K562 (cell line): ENCODE data around the gene CPHXL2. TPM values are rescaled to one million over a fixed set of nuclear protein-coding genes. Genes with fewer than 3 reads are reported as not detected.

Source experiments
- EP300 ChIP-seq: IDR thresholded peaks from 2 replicates; pipeline ENCODE4 v1.6.1; 2012; ENCODE audit warnings: low read length, improper control_type of control experiment
- FOXJ2 ChIP-seq: fragments of 200-800 bp; sonication (Bioruptor generic); IDR thresholded peaks from 2 replicates; pipeline ENCODE4 v1.6.1; 2016; ENCODE audit warnings: missing genetic modification characterization, missing compliant biosample characterization
- ILK ChIP-seq: fragments of 450-650 bp; IDR thresholded peaks from 2 replicates; pipeline ENCODE4 v1.6.1; 2016; ENCODE audit warnings: missing genetic modification characterization, low read depth, mild to moderate bottlenecking, missing compliant biosample characterization, moderate library complexity, borderline replicate concordance
- KLF10 ChIP-seq: fragments of 250-450 bp; sonication (Bioruptor Pico); IDR thresholded peaks from 2 replicates; pipeline ENCODE4 v1.6.1; 2021; ENCODE audit warnings: matching md5 sums
- NR2F6 ChIP-seq: fragments of 450-650 bp; formaldehyde crosslinking; IDR thresholded peaks from 2 replicates; pipeline ENCODE4 v1.4.0; 2020; ENCODE audit warnings: mild to moderate bottlenecking
- STAT5A ChIP-seq: IDR thresholded peaks from 2 replicates; pipeline ENCODE4 v1.6.1; 2012; ENCODE audit warnings: low read length, inconsistent platforms, borderline replicate concordance
- ZNF197 ChIP-seq: fragments of 200-800 bp; sonication (Bioruptor generic); IDR thresholded peaks from 2 replicates; pipeline ENCODE4 v1.6.1; 2016; ENCODE audit warnings: low read depth, missing genetic modification characterization, missing compliant biosample characterization
- ZNF717 ChIP-seq: fragments of 250-450 bp; sonication (Bioruptor Pico); IDR thresholded peaks from 2 replicates; pipeline ENCODE4 v1.5.0; 2021
- polyA plus RNA-seq, 8 experiments: library from polyadenylated mRNA; depleted of rRNA in 4 of 8; stranded (reverse) in 5 of 8; unstranded in 3 of 8; fragments of >200 nt; fragmentation: Nextera tagmentation in 2 of 8; fragmentation: Illumina TruSeq in 1 of 8; extraction: Ambion mirVana in 2 of 8; extraction: Trizol in 1 of 8; gene quantifications; 2 replicates each; pipeline versions ENCODE4 v1.2.1 to v1.2.3, GENCODE V29; 2011 to 2014; ENCODE audit warnings: inconsistent platforms in 1 of 8, missing spikeins in 1 of 8
- total RNA-seq, 7 experiments: library from RNA; depleted of rRNA in 6 of 7; stranded (reverse); fragments of >200 nt in 6 of 7; fragmentation: Illumina TruSeq in 2 of 7; extraction: Trizol in 2 of 7; gene quantifications; 2 replicates each; pipeline versions ENCODE4 v1.2.1 to v1.2.3, GENCODE V29; 2011 to 2021; ENCODE audit warnings: low replicate concordance in 1 of 7
- TF ChIP-seq, protein P1 (sequence below): fragments of 450-650 bp; IDR thresholded peaks from 2 replicates; pipeline ENCODE4 v1.6.1; 2016; ENCODE audit warnings: mild to moderate bottlenecking, moderate library complexity
- TF ChIP-seq, protein P2 (sequence below), 2 experiments: fragments of 150-350 bp in 1 of 2; IDR thresholded peaks; 2 replicates each; pipeline ENCODE4 v1.6.1; 2012 to 2016; ENCODE audit warnings: low read depth in 2 of 2, low read length in 2 of 2, mild to moderate bottlenecking in 1 of 2, moderate library complexity in 1 of 2
- TF ChIP-seq, protein P3 (sequence below): IDR thresholded peaks from 2 replicates; pipeline ENCODE4 v1.6.1; 2014; ENCODE audit warnings: antibody characterized with exemption

CPHXL2 gene
- total and polyA plus RNA-seq, 9 of the 15 experiments (the other 6 are each of a cell fraction or from before 2014, with no cell fraction given) = not detected

DNA sequence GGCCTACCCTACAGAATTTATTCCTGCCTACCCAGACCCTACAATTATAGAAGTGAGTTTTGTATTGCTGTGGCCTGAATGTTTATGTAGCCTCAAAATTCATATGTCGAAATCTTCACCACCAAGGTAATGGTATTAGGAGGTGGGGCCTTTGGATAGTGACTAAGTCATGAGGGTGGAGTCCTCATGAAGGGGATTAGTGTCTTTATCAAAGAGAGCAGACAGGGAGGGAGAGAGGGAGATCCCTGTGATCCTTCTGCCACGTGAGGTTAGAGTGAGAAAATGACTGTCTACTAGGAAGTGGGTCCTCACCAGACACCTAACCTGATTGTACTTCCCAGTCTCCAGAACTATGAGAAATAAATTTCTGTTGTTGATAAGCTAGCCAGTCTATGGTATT lies 25.4 kb upstream of the CPHXL2 start (continued):
- TF ChIP-seq, protein P1, sequence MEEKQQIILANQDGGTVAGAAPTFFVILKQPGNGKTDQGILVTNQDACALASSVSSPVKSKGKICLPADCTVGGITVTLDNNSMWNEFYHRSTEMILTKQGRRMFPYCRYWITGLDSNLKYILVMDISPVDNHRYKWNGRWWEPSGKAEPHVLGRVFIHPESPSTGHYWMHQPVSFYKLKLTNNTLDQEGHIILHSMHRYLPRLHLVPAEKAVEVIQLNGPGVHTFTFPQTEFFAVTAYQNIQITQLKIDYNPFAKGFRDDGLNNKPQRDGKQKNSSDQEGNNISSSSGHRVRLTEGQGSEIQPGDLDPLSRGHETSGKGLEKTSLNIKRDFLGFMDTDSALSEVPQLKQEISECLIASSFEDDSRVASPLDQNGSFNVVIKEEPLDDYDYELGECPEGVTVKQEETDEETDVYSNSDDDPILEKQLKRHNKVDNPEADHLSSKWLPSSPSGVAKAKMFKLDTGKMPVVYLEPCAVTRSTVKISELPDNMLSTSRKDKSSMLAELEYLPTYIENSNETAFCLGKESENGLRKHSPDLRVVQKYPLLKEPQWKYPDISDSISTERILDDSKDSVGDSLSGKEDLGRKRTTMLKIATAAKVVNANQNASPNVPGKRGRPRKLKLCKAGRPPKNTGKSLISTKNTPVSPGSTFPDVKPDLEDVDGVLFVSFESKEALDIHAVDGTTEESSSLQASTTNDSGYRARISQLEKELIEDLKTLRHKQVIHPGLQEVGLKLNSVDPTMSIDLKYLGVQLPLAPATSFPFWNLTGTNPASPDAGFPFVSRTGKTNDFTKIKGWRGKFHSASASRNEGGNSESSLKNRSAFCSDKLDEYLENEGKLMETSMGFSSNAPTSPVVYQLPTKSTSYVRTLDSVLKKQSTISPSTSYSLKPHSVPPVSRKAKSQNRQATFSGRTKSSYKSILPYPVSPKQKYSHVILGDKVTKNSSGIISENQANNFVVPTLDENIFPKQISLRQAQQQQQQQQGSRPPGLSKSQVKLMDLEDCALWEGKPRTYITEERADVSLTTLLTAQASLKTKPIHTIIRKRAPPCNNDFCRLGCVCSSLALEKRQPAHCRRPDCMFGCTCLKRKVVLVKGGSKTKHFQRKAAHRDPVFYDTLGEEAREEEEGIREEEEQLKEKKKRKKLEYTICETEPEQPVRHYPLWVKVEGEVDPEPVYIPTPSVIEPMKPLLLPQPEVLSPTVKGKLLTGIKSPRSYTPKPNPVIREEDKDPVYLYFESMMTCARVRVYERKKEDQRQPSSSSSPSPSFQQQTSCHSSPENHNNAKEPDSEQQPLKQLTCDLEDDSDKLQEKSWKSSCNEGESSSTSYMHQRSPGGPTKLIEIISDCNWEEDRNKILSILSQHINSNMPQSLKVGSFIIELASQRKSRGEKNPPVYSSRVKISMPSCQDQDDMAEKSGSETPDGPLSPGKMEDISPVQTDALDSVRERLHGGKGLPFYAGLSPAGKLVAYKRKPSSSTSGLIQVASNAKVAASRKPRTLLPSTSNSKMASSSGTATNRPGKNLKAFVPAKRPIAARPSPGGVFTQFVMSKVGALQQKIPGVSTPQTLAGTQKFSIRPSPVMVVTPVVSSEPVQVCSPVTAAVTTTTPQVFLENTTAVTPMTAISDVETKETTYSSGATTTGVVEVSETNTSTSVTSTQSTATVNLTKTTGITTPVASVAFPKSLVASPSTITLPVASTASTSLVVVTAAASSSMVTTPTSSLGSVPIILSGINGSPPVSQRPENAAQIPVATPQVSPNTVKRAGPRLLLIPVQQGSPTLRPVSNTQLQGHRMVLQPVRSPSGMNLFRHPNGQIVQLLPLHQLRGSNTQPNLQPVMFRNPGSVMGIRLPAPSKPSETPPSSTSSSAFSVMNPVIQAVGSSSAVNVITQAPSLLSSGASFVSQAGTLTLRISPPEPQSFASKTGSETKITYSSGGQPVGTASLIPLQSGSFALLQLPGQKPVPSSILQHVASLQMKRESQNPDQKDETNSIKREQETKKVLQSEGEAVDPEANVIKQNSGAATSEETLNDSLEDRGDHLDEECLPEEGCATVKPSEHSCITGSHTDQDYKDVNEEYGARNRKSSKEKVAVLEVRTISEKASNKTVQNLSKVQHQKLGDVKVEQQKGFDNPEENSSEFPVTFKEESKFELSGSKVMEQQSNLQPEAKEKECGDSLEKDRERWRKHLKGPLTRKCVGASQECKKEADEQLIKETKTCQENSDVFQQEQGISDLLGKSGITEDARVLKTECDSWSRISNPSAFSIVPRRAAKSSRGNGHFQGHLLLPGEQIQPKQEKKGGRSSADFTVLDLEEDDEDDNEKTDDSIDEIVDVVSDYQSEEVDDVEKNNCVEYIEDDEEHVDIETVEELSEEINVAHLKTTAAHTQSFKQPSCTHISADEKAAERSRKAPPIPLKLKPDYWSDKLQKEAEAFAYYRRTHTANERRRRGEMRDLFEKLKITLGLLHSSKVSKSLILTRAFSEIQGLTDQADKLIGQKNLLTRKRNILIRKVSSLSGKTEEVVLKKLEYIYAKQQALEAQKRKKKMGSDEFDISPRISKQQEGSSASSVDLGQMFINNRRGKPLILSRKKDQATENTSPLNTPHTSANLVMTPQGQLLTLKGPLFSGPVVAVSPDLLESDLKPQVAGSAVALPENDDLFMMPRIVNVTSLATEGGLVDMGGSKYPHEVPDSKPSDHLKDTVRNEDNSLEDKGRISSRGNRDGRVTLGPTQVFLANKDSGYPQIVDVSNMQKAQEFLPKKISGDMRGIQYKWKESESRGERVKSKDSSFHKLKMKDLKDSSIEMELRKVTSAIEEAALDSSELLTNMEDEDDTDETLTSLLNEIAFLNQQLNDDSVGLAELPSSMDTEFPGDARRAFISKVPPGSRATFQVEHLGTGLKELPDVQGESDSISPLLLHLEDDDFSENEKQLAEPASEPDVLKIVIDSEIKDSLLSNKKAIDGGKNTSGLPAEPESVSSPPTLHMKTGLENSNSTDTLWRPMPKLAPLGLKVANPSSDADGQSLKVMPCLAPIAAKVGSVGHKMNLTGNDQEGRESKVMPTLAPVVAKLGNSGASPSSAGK = peak; percentile 63
- no peak for TF ChIP-seq ZNF717 (CRISPR knock-in tag)
- peak; percentile 74 for TF ChIP-seq EP300
- no peak for TF ChIP-seq NR2F6
- TF ChIP-seq STAT5A = peak; percentile 45; the same call in 1 of the 2 replicates
- no peak for TF ChIP-seq ILK
- no peak for TF ChIP-seq ZNF197 (CRISPR knock-in tag)
- TF ChIP-seq FOXJ2 (tag) = no peak
- TF ChIP-seq, protein P2, sequence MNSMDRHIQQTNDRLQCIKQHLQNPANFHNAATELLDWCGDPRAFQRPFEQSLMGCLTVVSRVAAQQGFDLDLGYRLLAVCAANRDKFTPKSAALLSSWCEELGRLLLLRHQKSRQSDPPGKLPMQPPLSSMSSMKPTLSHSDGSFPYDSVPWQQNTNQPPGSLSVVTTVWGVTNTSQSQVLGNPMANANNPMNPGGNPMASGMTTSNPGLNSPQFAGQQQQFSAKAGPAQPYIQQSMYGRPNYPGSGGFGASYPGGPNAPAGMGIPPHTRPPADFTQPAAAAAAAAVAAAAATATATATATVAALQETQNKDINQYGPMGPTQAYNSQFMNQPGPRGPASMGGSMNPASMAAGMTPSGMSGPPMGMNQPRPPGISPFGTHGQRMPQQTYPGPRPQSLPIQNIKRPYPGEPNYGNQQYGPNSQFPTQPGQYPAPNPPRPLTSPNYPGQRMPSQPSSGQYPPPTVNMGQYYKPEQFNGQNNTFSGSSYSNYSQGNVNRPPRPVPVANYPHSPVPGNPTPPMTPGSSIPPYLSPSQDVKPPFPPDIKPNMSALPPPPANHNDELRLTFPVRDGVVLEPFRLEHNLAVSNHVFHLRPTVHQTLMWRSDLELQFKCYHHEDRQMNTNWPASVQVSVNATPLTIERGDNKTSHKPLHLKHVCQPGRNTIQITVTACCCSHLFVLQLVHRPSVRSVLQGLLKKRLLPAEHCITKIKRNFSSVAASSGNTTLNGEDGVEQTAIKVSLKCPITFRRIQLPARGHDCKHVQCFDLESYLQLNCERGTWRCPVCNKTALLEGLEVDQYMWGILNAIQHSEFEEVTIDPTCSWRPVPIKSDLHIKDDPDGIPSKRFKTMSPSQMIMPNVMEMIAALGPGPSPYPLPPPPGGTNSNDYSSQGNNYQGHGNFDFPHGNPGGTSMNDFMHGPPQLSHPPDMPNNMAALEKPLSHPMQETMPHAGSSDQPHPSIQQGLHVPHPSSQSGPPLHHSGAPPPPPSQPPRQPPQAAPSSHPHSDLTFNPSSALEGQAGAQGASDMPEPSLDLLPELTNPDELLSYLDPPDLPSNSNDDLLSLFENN (IDR thresholded peaks at IDR 0.05; ENCODE audit: low read depth in 2 of 2, low read length in 2 of 2) = 0 out of 4 replicates have a peak, but pooled peaks of 1 of the 2 experiments have one; percentile 62
- TF ChIP-seq KLF10 = no peak
- TF ChIP-seq, protein P3, sequence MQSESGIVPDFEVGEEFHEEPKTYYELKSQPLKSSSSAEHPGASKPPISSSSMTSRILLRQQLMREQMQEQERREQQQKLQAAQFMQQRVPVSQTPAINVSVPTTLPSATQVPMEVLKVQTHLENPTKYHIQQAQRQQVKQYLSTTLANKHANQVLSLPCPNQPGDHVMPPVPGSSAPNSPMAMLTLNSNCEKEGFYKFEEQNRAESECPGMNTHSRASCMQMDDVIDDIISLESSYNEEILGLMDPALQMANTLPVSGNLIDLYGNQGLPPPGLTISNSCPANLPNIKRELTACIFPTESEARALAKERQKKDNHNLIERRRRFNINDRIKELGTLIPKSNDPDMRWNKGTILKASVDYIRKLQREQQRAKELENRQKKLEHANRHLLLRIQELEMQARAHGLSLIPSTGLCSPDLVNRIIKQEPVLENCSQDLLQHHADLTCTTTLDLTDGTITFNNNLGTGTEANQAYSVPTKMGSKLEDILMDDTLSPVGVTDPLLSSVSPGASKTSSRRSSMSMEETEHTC = peak; percentile 44; the same call in 1 of the 2 replicates
